ENCODE results near the gene STPG2. TPM values are rescaled to one million over a fixed set of nuclear protein-coding genes. Genes with fewer than 3 reads are reported as not detected.

The STPG2 gene
- total and polyA plus RNA-seq, 10 of the 15 experiments (the other 5 are each of a cell fraction or from before 2014, with no cell fraction given) = 0.13 to 0.24 TPM; not detected in 8

- Histone ChIP-seq H3K4me1 (ENCODE audit: control insufficient read depth, insufficient read depth, low read length) (no peaks in the 10 kb centered on the region), H3K9me3 (replicated peaks; ENCODE audit: control insufficient read depth, insufficient read depth, low read length) (no peaks in the 10 kb centered on the region), H3K79me2 (ENCODE audit: control insufficient read depth, insufficient read depth, low read length) (no peaks in the 10 kb centered on the region), H3K4me3 (no peak overlapping the region), H3K27ac (ENCODE audit: control insufficient read depth, insufficient read depth) (no peak overlapping the region), H3K36me3 (ENCODE audit: control insufficient read depth in 2 of 2, insufficient read depth in 2 of 2, low read length in 1 of 2) (no peaks in the 10 kb centered on the region), H2AFZ (ENCODE audit: control insufficient read depth, low read depth, low read length) (no peak overlapping the region), H3K4me2 (ENCODE audit: control insufficient read depth, insufficient read depth) (no peak overlapping the region), H4K20me1 (ENCODE audit: control insufficient read depth, insufficient read depth) (no peaks in the 10 kb centered on the region), H3K9ac (ENCODE audit: control insufficient read depth, insufficient read depth, low read length) (no peak overlapping the region), H3K27me3 (replicated peaks in 1 of 2; ENCODE audit: control insufficient read depth in 2 of 2, insufficient read depth in 2 of 2, low read length in 1 of 2) (no peaks in the 10 kb centered on the region)
- ATAC-seq (peak; percentile 88), FAIRE-seq (no peak), DNase-seq (ENCODE audit: low read depth, low spot score) (no peak)
- ChIA-PET RAD21 (ENCODE audit: unreplicated experiment) (interaction anchor here (1.2 kb wide), 1 partner anchor 31 kb away, joined by 4 read pairs; no protein-coding TSS in a partner anchor), POLR2A (interaction anchor here (0.5 kb wide), 1 partner anchor 1273 kb away, joined by 4 read pairs; no protein-coding TSS in a partner anchor), SMC1A (ENCODE audit: uncharacterized antibody, unreplicated experiment) (no interaction called here), CTCF (interaction anchor here (0.9 kb wide), 1 partner anchor 10 kb away, joined by 4 read pairs; no protein-coding TSS in a partner anchor)
- intact Hi-C loops (cut with micrococcal nuclease; ENCODE audit: unreplicated experiment) = no loop called here
- in situ Hi-C loops (cut with MboI) = no loop called here
- WGBS (ENCODE audit: insufficient coverage, insufficient replicate concordance, low lambda C conversion rate, missing lambda C conversion rate) = 19% methylated on average over 2 of the region's 2 CpGs
- no TSS peak for BruUV-seq (replicated peaks)
- TF ChIP-seq TCF12 (IDR thresholded peaks at IDR 0.05; ENCODE audit: low read depth, low read length) = no peak
- TF ChIP-seq ZBTB11 (CRISPR knock-in tag; IDR thresholded peaks at IDR 0.05) = no peak
- TF ChIP-seq TAF1 (IDR thresholded peaks at IDR 0.05; ENCODE audit: borderline replicate concordance, low read depth, low read length) = no peak
- TF ChIP-seq IRF4 (IDR thresholded peaks at IDR 0.05; ENCODE audit: low read depth, low read length) = no peak
- TF ChIP-seq TBL1XR1 (IDR thresholded peaks at IDR 0.05; ENCODE audit: low read depth, low read length) = no peak
- no peak for TF ChIP-seq E2F8 (IDR thresholded peaks at IDR 0.05; ENCODE audit: low read depth, partially characterized antibody)
- TF ChIP-seq EP300 (IDR thresholded peaks at IDR 0.05; ENCODE audit: borderline replicate concordance in 1 of 2, control insufficient read depth in 1 of 2, low read depth in 2 of 2, low read length in 2 of 2) = no peak
- no peak for TF ChIP-seq MAX (IDR thresholded peaks at IDR 0.05; ENCODE audit: low read depth, low read length)
- no peak for TF ChIP-seq NR2C2 (IDR thresholded peaks at IDR 0.05; ENCODE audit: borderline replicate concordance, control insufficient read depth, insufficient read length, low read depth)
- no peak for TF ChIP-seq PML (IDR thresholded peaks at IDR 0.05; ENCODE audit: low read length)
- TF ChIP-seq PRDM15 (CRISPR knock-in tag; IDR thresholded peaks at IDR 0.05) = no peak
Observed at GRCh38 chr4:97548943-97549583, 594.2 kb downstream of the STPG2 start.
